CD14-positive monocyte (primary cell): ENCODE results near the gene WWOX. TPM values are rescaled to one million over a fixed set of nuclear protein-coding genes. Genes with fewer than 3 reads are reported as not detected.

Experiments used
- DNase-seq, 3 donors: peaks; one replicate each; pipeline ENCODE4 v3.0.0-alpha.2; 2011 to 2022
- H2AFZ ChIP-seq: 2 replicates; pipeline ENCODE4 v1.6.0; 2012; ENCODE audit warnings: mild to moderate bottlenecking, low read depth, low read length, inconsistent platforms; ENCODE audit not compliant: insufficient read depth, poor library complexity, severe bottlenecking
- H3K27ac ChIP-seq, 2 donors: 1 replicate in 1 of 2; 2 replicates in 1 of 2; pipeline ENCODE4 v1.5.1; 2012 to 2013; ENCODE audit warnings: low read length in 2 of 2, control low read depth in 1 of 2, inconsistent platforms in 1 of 2, low read depth in 1 of 2, mild to moderate bottlenecking in 1 of 2
- H3K27me3 ChIP-seq, 2 donors: one replicate each; pipeline versions ENCODE4 v1.6.0 to v1.6.1; 2011 to 2013; ENCODE audit warnings: low read length in 2 of 2; ENCODE audit not compliant: control insufficient read depth in 2 of 2, insufficient read depth in 2 of 2
- H3K36me3 ChIP-seq, 2 donors: replicated peaks in 1 of 2; 1 replicate in 1 of 2; 2 replicates in 1 of 2; pipeline versions ENCODE4 v1.5.1 to v1.6.1; 2012 to 2013; ENCODE audit warnings: low read length in 2 of 2, control low read depth in 1 of 2, inconsistent platforms in 1 of 2, mild to moderate bottlenecking in 1 of 2; ENCODE audit not compliant: insufficient read depth in 2 of 2, control insufficient read depth in 1 of 2
- H3K4me1 ChIP-seq, 2 donors: 1 replicate in 1 of 2; 2 replicates in 1 of 2; pipeline versions ENCODE4 v1.5.1 to v1.6.1; 2012 to 2013; ENCODE audit warnings: low read length in 2 of 2, control low read depth in 1 of 2, inconsistent platforms in 1 of 2, mild to moderate bottlenecking in 1 of 2, moderate library complexity in 1 of 2; ENCODE audit not compliant: insufficient read depth in 2 of 2, control insufficient read depth in 1 of 2
- H3K4me2 ChIP-seq: replicated peaks from 2 replicates; pipeline ENCODE3; 2012; ENCODE audit warnings: low read length, moderate library complexity, mild to moderate bottlenecking; ENCODE audit not compliant: poor library complexity, severe bottlenecking; ENCODE audit errors: extremely low read depth
- H3K4me3 ChIP-seq, 3 experiments: fragments of 200-600 bp in 1 of 3; sonication (generic) in 1 of 3; replicated peaks in 1 of 3; 1 replicate in 2 of 3; 2 replicates in 1 of 3; pipeline ENCODE4 v1.5.1; 2011 to 2013; ENCODE audit warnings: low read length in 3 of 3, mild to moderate bottlenecking in 3 of 3, control low read depth in 2 of 3, low read depth in 2 of 3, inconsistent platforms in 1 of 3, moderate library complexity in 1 of 3
- H3K79me2 ChIP-seq: 2 replicates; pipeline ENCODE4 v1.6.0; 2012; ENCODE audit warnings: mild to moderate bottlenecking, control low read depth, inconsistent platforms, low read length, moderate library complexity; ENCODE audit not compliant: insufficient read depth
- H3K9ac ChIP-seq: 2 replicates; pipeline ENCODE4 v1.6.0; 2017; ENCODE audit warnings: low read length, mild to moderate bottlenecking; ENCODE audit not compliant: insufficient read depth, poor library complexity, severe bottlenecking
- H3K9me3 ChIP-seq, 2 donors: replicated peaks in 1 of 2; 1 replicate in 1 of 2; 2 replicates in 1 of 2; pipeline versions ENCODE4 v1.5.1 to v1.6.1; 2012 to 2013; ENCODE audit warnings: low read length in 2 of 2, control low read depth in 1 of 2; ENCODE audit not compliant: control insufficient read depth in 1 of 2, insufficient read depth in 1 of 2
- H4K20me1 ChIP-seq: 2 replicates; pipeline ENCODE4 v1.6.0; 2012; ENCODE audit warnings: mild to moderate bottlenecking, low read length, control low read depth, moderate library complexity; ENCODE audit not compliant: insufficient read depth
- H3K27ac Mint-ChIP-seq, 7 donors: one replicate each; pipeline ENCODE4 v1.8.0; 2020; ENCODE audit warnings: mild to moderate bottlenecking in 7 of 7, mixed read lengths in 7 of 7, moderate library complexity in 6 of 7, inconsistent platforms in 2 of 7
- H3K27me3 Mint-ChIP-seq, 3 donors: one replicate each; pipeline ENCODE4 v1.8.0; 2021 to 2022; ENCODE audit warnings: low read depth in 3 of 3, mild to moderate bottlenecking in 3 of 3, mixed read lengths in 3 of 3, moderate library complexity in 3 of 3, inconsistent platforms in 1 of 3
- H3K36me3 Mint-ChIP-seq, 2 donors: one replicate each; pipeline ENCODE4 v1.8.0; 2020; ENCODE audit warnings: mixed read lengths in 2 of 2, inconsistent platforms in 1 of 2, mild to moderate bottlenecking in 1 of 2
- H3K4me1 Mint-ChIP-seq: one replicate; pipeline ENCODE4 v1.8.0; 2020; ENCODE audit warnings: mild to moderate bottlenecking, mixed read lengths
- H3K4me3 Mint-ChIP-seq, 2 donors: one replicate each; pipeline ENCODE4 v1.8.0; 2020; ENCODE audit warnings: mild to moderate bottlenecking in 2 of 2, mixed read lengths in 2 of 2, moderate library complexity in 1 of 2
- H3K9me3 Mint-ChIP-seq, 7 donors: one replicate each; pipeline ENCODE4 v1.8.0; 2020 to 2022; ENCODE audit warnings: mixed read lengths in 7 of 7, mild to moderate bottlenecking in 6 of 7, moderate library complexity in 6 of 7, inconsistent platforms in 2 of 7
- CTCF ChIP-seq: fragments of 200-600 bp; IDR thresholded peaks from one replicate; pipeline ENCODE4 v1.8.0; 2022; ENCODE audit warnings: antibody characterized with exemption, mild to moderate bottlenecking
- WGBS: methylation state at CpG from one replicate; pipeline ENCODE4 v1.1.5; 2013; ENCODE audit warnings: missing lambda C conversion rate; ENCODE audit not compliant: insufficient coverage; 5-methylcytosine and 5-hydroxymethylcytosine counted together
- intact Hi-C, 2 donors: fragments of 100-400 bp; cut with micrococcal nuclease; formaldehyde crosslinking; loops; one replicate each; pipeline versions ENCODE4 v1.15.0 to v1.15.1; 2023
- polyA plus RNA-seq, 3 donors: library from polyadenylated mRNA; depleted of rRNA in 1 of 3; unstranded in 2 of 3; stranded (reverse) in 1 of 3; fragments of 300-500 nt in 2 of 3; fragments of >200 nt in 1 of 3; fragmentation: Illumina TruSeq in 2 of 3; gene quantifications; 1 replicate in 2 of 3; 2 replicates in 1 of 3; pipeline ENCODE4 v1.2.3, GENCODE V29; 2012 to 2021

Gene WWOX
- polyA plus RNA-seq, 3 donors = 4.0 to 7.0 (median 6.3) TPM

- no peak for DNase-seq
- Histone ChIP-seq H3K27me3 (no peaks in the 10 kb centered on the region), H3K4me3 (no peak overlapping the region), H3K4me2 (no peak overlapping the region), H2AFZ (no peak overlapping the region), H3K27ac (no peak overlapping the region), H3K9ac (no peak overlapping the region), H3K4me1 (no peaks in the 10 kb centered on the region), H3K79me2 (no peaks in the 10 kb centered on the region), H3K9me3 (no peaks in the 10 kb centered on the region), H4K20me1 (no peaks in the 10 kb centered on the region), H3K36me3 (no peaks in the 10 kb centered on the region)
- no peak overlapping the region for H3K4me3 Mint-ChIP-seq
- H3K4me1 Mint-ChIP-seq = no peaks in the 10 kb centered on the region
- WGBS = 94% methylated on average over 2 of the region's 6 CpGs
- H3K9me3 Mint-ChIP-seq = peaks cover 0 to 4% (median 0%) of the 10 kb centered on the region in 7 donors
- intact Hi-C loops = no loop called here
- peaks cover 0 to 11% (median 0%) of the 10 kb centered on the region in 3 donors for H3K27me3 Mint-ChIP-seq
- no peak overlapping the region for H3K27ac Mint-ChIP-seq
- no peaks in the 10 kb centered on the region for H3K36me3 Mint-ChIP-seq
- no peak for TF ChIP-seq CTCF
These were observed 685.3 kb downstream of the WWOX start for GRCh38 chr16:78784771-78785170.

- no peak overlapping the region for H3K4me3 Mint-ChIP-seq
- no peaks in the 10 kb centered on the region for H3K4me1 ChIP-seq
- no peaks in the 10 kb centered on the region for H4K20me1 ChIP-seq
- no peaks in the 10 kb centered on the region for H3K4me1 Mint-ChIP-seq
- DNase-seq = no peak
- intact Hi-C loops = no loop called here
- TF ChIP-seq CTCF = no peak
- H3K27ac Mint-ChIP-seq = no peak overlapping the region
- H3K9me3 ChIP-seq = no peaks in the 10 kb centered on the region
- 100% methylated on average over 1 of the region's 3 CpGs for WGBS
- no peak overlapping the region for H3K27ac ChIP-seq
- no peaks in the 10 kb centered on the region for H3K79me2 ChIP-seq
- H3K36me3 Mint-ChIP-seq = no peaks in the 10 kb centered on the region
- no peak overlapping the region for H3K4me2 ChIP-seq
- H3K27me3 ChIP-seq = no peaks in the 10 kb centered on the region
- H3K36me3 ChIP-seq = no peaks in the 10 kb centered on the region
- H3K9me3 Mint-ChIP-seq = peaks cover 0 to 4% (median 0%) of the 10 kb centered on the region in 7 donors
- peaks cover 0 to 11% (median 0%) of the 10 kb centered on the region in 3 donors for H3K27me3 Mint-ChIP-seq
- H3K9ac ChIP-seq = no peak overlapping the region
- H3K4me3 ChIP-seq = no peak overlapping the region
- H2AFZ ChIP-seq = no peak overlapping the region
These were observed 685.8 kb downstream of the WWOX start for GRCh38 chr16:78785218-78785617.
